Prostate gland (tissue), 2 donors: ENCODE data around the gene PROB1.

Experiments used
- CTCF ChIP-seq, 4 experiments: fragments of 200-600 bp in 2 of 4; fragments of 450-650 bp in 2 of 4; sonication (generic) in 2 of 4; IDR thresholded peaks; 1 replicate in 3 of 4; 2 replicates in 1 of 4; pipeline ENCODE4 v1.5.1; 2016 to 2019; ENCODE audit warnings: antibody characterized with exemption in 4 of 4, mild to moderate bottlenecking in 2 of 4, moderate library complexity in 2 of 4
- POLR2AphosphoS5 ChIP-seq: sonication (generic); formaldehyde crosslinking; IDR thresholded peaks from one replicate; pipeline ENCODE4 v1.6.1; 2017; ENCODE audit warnings: antibody characterized with exemption

- no peak for TF ChIP-seq CTCF (IDR thresholded peaks at IDR 0.05)
- no peak for TF ChIP-seq POLR2AphosphoS5
Observed at GRCh38 chr5:139404484-139404840, 9.6 kb upstream of the PROB1 start.
